Right cardiac atrium (tissue), 5 donors: ENCODE results near the gene CHI3L2. TPM values are rescaled to one million over a fixed set of nuclear protein-coding genes. Genes with fewer than 3 reads are reported as not detected.

Experiments used
- ATAC-seq, 2 donors: fragments of 200-7000 bp; cut with Tn5 transposase; one replicate each; pipeline versions ENCODE4 v1.8.0 to v1.9.1; 2020; ENCODE audit warnings: moderate library complexity in 2 of 2, mild to moderate bottlenecking in 1 of 2
- DNase-seq, 3 donors: peaks; one replicate each; pipeline ENCODE4 v3.0.0-alpha.2; 2020
- H3K27ac ChIP-seq: one replicate; pipeline ENCODE4 v1.5.1; 2013; ENCODE audit warnings: mild to moderate bottlenecking, low read length, control low read depth, moderate library complexity
- H3K27me3 ChIP-seq: one replicate; pipeline ENCODE4 v1.6.1; 2013; ENCODE audit not compliant: control insufficient read depth, insufficient read depth
- H3K4me1 ChIP-seq: one replicate; pipeline ENCODE4 v1.6.1; 2013; ENCODE audit warnings: low read length; ENCODE audit not compliant: control insufficient read depth, insufficient read depth
- H3K4me3 ChIP-seq: one replicate; pipeline ENCODE4 v1.5.1; 2013; ENCODE audit warnings: low read length, control low read depth
- H3K9me3 ChIP-seq: one replicate; pipeline ENCODE4 v1.6.1; 2013; ENCODE audit warnings: low read length; ENCODE audit not compliant: control insufficient read depth
- WGBS: extraction: QIAGEN DNeasy Blood & Tissue Kit; methylation state at CpG from one replicate; pipeline ENCODE4 v1.1.7; 2013; 5-methylcytosine and 5-hydroxymethylcytosine counted together
- intact Hi-C, 4 donors: fragments of 100-400 bp; cut with DNase I; formaldehyde crosslinking; loops; one replicate each; pipeline versions ENCODE4 v1.11.0 to v1.14.0; 2022 to 2023
- polyA plus RNA-seq: library from polyadenylated mRNA; stranded (reverse); fragments of 200-250 nt; gene quantifications from one replicate; pipeline ENCODE4 v1.2.3, GENCODE V29; 2013
- total RNA-seq, 4 donors: library from RNA; stranded (reverse); fragmentation: NEBNext Ultra II Directional; extraction: Animal tissue kit (Norgen Biotek cat#: 25700); gene quantifications; one replicate each; pipeline ENCODE4 v1.2.1, GENCODE V29; 2021
- donor health status: healthy with polysubstance abuse.
- donor health status: DM: no; HTN: yes; CAD: no.
- donor health status: DM: no; HTN: no; CAD: no.
- donor health status: DM: no; HTN: yes; CAD: no; lungs with severe emphysema.
- donor health status: DM: yes; HTN: yes; CAD: no.

Gene CHI3L2
- total and polyA plus RNA-seq, 5 donors: 1.2 to 20.7 (median 10.7) TPM

DNA sequence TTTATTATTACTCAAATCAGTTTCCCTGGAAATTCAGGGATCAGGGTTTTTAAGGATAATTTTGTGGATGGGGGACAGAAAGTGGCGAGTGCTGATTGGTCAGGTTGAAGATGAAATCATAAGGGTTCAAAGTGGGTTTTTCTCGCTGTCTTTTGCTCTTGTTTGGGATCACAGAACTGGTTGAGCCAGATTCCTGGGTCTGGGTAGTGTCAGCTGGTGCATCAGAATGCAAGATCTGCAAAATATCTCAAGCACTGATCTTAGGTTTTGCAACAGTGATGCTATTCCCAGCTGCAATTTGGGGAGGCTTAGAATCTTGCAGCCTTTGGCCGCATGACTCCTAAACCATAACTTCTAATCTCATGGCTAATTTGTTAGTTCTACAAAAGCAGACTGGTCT, 9.3 kb downstream of the CHI3L2 start:
- ATAC-seq: no peak
- H3K4me1 ChIP-seq: no peaks in the 10 kb centered on the region
- no peak for DNase-seq
- no peaks in the 10 kb centered on the region for H3K27me3 ChIP-seq
- no peaks in the 10 kb centered on the region for H3K9me3 ChIP-seq
- 78% methylated on average over 3 of the region's 3 CpGs for WGBS
- no peak overlapping the region for H3K27ac ChIP-seq
- intact Hi-C loops: no loop called here
- no peak overlapping the region for H3K4me3 ChIP-seq

- H3K27ac ChIP-seq: no peak overlapping the region
- intact Hi-C loops: no loop called here
- ATAC-seq (no peak), DNase-seq (no peak)
- H3K4me3 ChIP-seq: no peak overlapping the region
- WGBS: 86% methylated on average over 5 of the region's 5 CpGs
- peaks cover 4% of the 10 kb centered on the region for H3K4me1 ChIP-seq
- H3K27me3 ChIP-seq: no peaks in the 10 kb centered on the region
- no peaks in the 10 kb centered on the region for H3K9me3 ChIP-seq
These were observed 10.7 kb downstream of the CHI3L2 start for GRCh38 chr1:111238056-111238795.

GRCh38 chr1:111241797-111242196, 14.3 kb downstream of the CHI3L2 start:
- 88% methylated on average over 2 of the region's 2 CpGs for WGBS
- no peak overlapping the region for H3K4me3 ChIP-seq

GRCh38 chr1:111242805-111243523, 15.5 kb downstream of the CHI3L2 start:
- ATAC-seq (peak in 1 of 2 donors; percentile 53), DNase-seq (peak in 1 of 3 donors; percentile 67)
- H3K27ac ChIP-seq: no peak overlapping the region
- 41% methylated on average over 4 of the region's 4 CpGs for WGBS
- H3K27me3 ChIP-seq: no peaks in the 10 kb centered on the region
- intact Hi-C loops: no loop called here
- H3K4me1 ChIP-seq: peaks cover 4% of the 10 kb centered on the region
- no peaks in the 10 kb centered on the region for H3K9me3 ChIP-seq
- no peak overlapping the region for H3K4me3 ChIP-seq

More at GRCh38 chr1:111241797-111242196, 14.3 kb downstream of the CHI3L2 start:
- H3K27me3 ChIP-seq: no peaks in the 10 kb centered on the region
- H3K9me3 ChIP-seq: no peaks in the 10 kb centered on the region
- peaks cover 4% of the 10 kb centered on the region for H3K4me1 ChIP-seq
- no peak for ATAC-seq
- H3K27ac ChIP-seq: no peak overlapping the region
- intact Hi-C loops: no loop called here
- no peak for DNase-seq

- no peaks in the 10 kb centered on the region for H3K9me3 ChIP-seq
- intact Hi-C loops: no loop called here
- no peaks in the 10 kb centered on the region for H3K27me3 ChIP-seq
- H3K4me3 ChIP-seq: no peak overlapping the region
- DNase-seq (no peak), ATAC-seq (no peak)
- H3K4me1 ChIP-seq: peaks cover 4% of the 10 kb centered on the region
- WGBS: 87% methylated on average over 5 of the region's 5 CpGs
- H3K27ac ChIP-seq: no peak overlapping the region
These were observed 19.8 kb downstream of the CHI3L2 start for GRCh38 chr1:111247125-111247838.

- H3K27ac ChIP-seq: no peak overlapping the region
- no peaks in the 10 kb centered on the region for H3K4me1 ChIP-seq
- H3K4me3 ChIP-seq: no peak overlapping the region
- DNase-seq (no peak), ATAC-seq (no peak)
- no peaks in the 10 kb centered on the region for H3K9me3 ChIP-seq
- intact Hi-C loops: no loop called here
- H3K27me3 ChIP-seq: no peaks in the 10 kb centered on the region
- 60% methylated on average over 4 of the region's 4 CpGs for WGBS
These were observed 22.4 kb downstream of the CHI3L2 start for GRCh38 chr1:111249960-111250359.

GRCh38 chr1:111251570-111251969, 24.1 kb downstream of the CHI3L2 start:
- DNase-seq (no peak), ATAC-seq (no peak)
- Histone ChIP-seq H3K27me3 (no peaks in the 10 kb centered on the region), H3K9me3 (no peaks in the 10 kb centered on the region), H3K27ac (no peak overlapping the region), H3K4me1 (no peaks in the 10 kb centered on the region), H3K4me3 (no peak overlapping the region)
- WGBS: 69% methylated on average over 8 of the region's 8 CpGs
- intact Hi-C loops: no loop called here

- Histone ChIP-seq H3K4me3 (no peak overlapping the region), H3K27me3 (no peaks in the 10 kb centered on the region), H3K9me3 (no peaks in the 10 kb centered on the region), H3K4me1 (no peaks in the 10 kb centered on the region), H3K27ac (no peak overlapping the region)
- ATAC-seq (no peak), DNase-seq (no peak)
- intact Hi-C loops: no loop called here
- 90% methylated on average over 2 of the region's 2 CpGs for WGBS
These were observed 25.3 kb downstream of the CHI3L2 start for GRCh38 chr1:111252786-111253185.

DNA sequence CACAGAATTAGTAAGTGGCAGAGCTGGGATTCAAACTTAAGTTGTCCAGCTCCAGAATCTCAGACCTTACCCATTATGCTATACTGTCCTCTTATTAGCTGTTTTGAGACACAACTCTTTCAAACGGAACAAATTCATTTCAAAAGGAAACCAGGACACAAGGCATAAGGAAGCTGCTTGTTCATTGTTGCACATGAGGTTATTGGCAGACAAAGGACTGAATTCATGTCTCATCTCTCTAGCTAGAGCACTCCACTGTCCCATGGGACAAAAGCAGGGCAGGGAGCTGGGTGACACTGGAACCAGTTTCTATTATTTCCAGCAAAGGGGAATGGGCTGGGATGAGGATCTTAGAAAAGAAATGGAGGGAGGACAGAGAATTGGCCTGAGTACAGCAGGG, 26.4 kb downstream of the CHI3L2 start:
- no peaks in the 10 kb centered on the region for H3K9me3 ChIP-seq
- intact Hi-C loops: no loop called here
- DNase-seq (no peak), ATAC-seq (no peak)
- no peak overlapping the region for H3K27ac ChIP-seq
- WGBS: 57% methylated on average over 1 of the region's 1 CpG
- no peaks in the 10 kb centered on the region for H3K4me1 ChIP-seq
- H3K27me3 ChIP-seq: no peaks in the 10 kb centered on the region
- no peak overlapping the region for H3K4me3 ChIP-seq

DNA sequence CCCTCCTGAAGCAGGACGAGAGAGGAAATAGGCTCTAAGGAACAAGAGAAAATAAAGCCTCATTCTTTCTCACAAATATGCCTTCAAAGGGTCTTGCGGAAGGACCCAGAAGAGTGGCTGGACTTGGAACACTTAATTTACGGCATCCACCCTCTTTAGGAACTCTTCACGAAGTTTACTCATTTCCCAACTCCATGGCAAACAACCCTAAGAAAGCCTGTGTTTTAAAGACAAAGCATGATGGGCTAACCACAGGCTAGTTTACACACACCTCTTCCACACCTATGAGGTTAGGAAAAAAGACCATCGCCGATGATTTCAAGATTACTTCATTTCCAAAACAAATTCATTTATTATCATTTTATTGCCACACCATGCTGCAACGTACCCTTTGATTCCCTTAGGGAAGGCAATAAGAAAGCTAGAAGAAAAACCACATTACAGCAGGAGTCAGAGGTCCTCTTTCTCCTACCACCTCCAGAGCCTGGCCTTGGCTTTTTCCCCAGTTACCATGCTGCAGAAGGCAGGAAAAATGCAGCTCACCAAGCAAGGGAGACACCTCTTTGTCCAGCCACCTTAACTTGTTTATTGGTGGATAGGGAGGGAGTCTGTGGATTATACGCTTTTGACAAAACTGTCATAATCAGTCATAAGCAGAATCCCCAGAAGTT, 29.6 kb downstream of the CHI3L2 start:
- Histone ChIP-seq H3K4me3 (no peak overlapping the region), H3K27ac (no peak overlapping the region), H3K4me1 (no peaks in the 10 kb centered on the region), H3K9me3 (no peaks in the 10 kb centered on the region), H3K27me3 (no peaks in the 10 kb centered on the region)
- intact Hi-C loops: no loop called here
- DNase-seq (no peak), ATAC-seq (no peak)
- WGBS: 82% methylated on average over 8 of the region's 8 CpGs
